ENCODE measurements around the gene CNTLN.

DNA sequence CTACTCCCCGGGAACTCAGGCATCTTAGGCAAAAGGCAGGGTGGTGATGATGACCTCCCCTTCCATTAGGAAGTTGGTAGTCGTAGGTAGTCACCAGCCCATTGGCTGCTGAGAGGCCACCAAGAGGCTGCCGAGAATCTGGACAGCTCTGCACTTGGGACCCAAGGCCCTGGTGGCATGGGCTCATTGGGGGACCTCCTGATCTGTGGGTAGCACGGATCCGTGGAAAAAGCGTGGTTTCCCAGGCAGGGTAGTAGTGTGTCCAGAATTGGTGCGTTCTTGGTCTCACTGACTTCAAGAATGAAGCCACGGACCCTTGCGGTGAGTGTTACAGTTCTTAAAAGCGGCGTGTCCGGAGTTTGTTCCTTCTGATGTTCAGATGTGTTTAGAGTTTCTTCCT, 158.8 kb downstream of the CNTLN start:
- TF ChIP-seq, protein P1, sequence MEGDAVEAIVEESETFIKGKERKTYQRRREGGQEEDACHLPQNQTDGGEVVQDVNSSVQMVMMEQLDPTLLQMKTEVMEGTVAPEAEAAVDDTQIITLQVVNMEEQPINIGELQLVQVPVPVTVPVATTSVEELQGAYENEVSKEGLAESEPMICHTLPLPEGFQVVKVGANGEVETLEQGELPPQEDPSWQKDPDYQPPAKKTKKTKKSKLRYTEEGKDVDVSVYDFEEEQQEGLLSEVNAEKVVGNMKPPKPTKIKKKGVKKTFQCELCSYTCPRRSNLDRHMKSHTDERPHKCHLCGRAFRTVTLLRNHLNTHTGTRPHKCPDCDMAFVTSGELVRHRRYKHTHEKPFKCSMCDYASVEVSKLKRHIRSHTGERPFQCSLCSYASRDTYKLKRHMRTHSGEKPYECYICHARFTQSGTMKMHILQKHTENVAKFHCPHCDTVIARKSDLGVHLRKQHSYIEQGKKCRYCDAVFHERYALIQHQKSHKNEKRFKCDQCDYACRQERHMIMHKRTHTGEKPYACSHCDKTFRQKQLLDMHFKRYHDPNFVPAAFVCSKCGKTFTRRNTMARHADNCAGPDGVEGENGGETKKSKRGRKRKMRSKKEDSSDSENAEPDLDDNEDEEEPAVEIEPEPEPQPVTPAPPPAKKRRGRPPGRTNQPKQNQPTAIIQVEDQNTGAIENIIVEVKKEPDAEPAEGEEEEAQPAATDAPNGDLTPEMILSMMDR (IDR thresholded peaks at IDR 0.05; ENCODE audit: insufficient read depth, low read length): no peak
- no peak for TF ChIP-seq POLR2AphosphoS5 (IDR thresholded peaks at IDR 0.05; ENCODE audit: low read depth)
